Effector CD8-positive, alpha-beta T cell (primary cell): ENCODE measurements around the gene LETM1.

Experiments
- DNase-seq: peaks from one replicate; lab custom pipeline; 2025; lab: John Stamatoyannopoulos, UW
- total RNA-seq, 4 experiments: gene quantifications; one replicate each; lab custom pipeline; 2026; lab: John Stamatoyannopoulos, UW

Gene LETM1
- 98.3 to 147 (median 123) reads per million in 4 experiments for total RNA-seq

- peak; percentile 75 for DNase-seq
Measured at GRCh38 chr4:1856071-1856942, at the start of gene LETM1. LETM1 (minus strand) TSS chr4:1856156; CDS start chr4:1855950, 206 bp downstream.

- no peak for DNase-seq
Measured at GRCh38 chr4:1904042-1904441, 48.1 kb upstream of the LETM1 start.

GRCh38 chr4:1903035-1903434 lies 47.1 kb upstream of the LETM1 start:
- no peak for DNase-seq

- DNase-seq: no peak
Measured at GRCh38 chr4:1902243-1902642, 46.3 kb upstream of the LETM1 start.

GRCh38 chr4:1901127-1901526 lies 45.2 kb upstream of the LETM1 start:
- DNase-seq: no peak

- DNase-seq: no peak
Measured at GRCh38 chr4:1900624-1901023, 44.7 kb upstream of the LETM1 start.

- DNase-seq: no peak
Measured at GRCh38 chr4:1900087-1900433, 44.1 kb upstream of the LETM1 start.

- peak; percentile 49 for DNase-seq
Measured at GRCh38 chr4:1899149-1900086, 43.5 kb upstream of the LETM1 start.

- DNase-seq: no peak
Measured at GRCh38 chr4:1898681-1899080, 42.7 kb upstream of the LETM1 start.

GRCh38 chr4:1898007-1898406 lies 42.1 kb upstream of the LETM1 start:
- no peak for DNase-seq

GRCh38 chr4:1896658-1896991 lies 40.7 kb upstream of the LETM1 start:
- DNase-seq: no peak

- no peak for DNase-seq
Measured at GRCh38 chr4:1895971-1896657, 40.2 kb upstream of the LETM1 start.

- no peak for DNase-seq
Measured at GRCh38 chr4:1890979-1891570, 35.1 kb upstream of the LETM1 start.

GRCh38 chr4:1887052-1887451 lies 31.1 kb upstream of the LETM1 start:
- DNase-seq: no peak

- no peak for DNase-seq
Measured at GRCh38 chr4:1885414-1885813, 29.5 kb upstream of the LETM1 start.

GRCh38 chr4:1883583-1883982 lies 27.6 kb upstream of the LETM1 start:
- DNase-seq: no peak

- DNase-seq: no peak
Measured at GRCh38 chr4:1882850-1883271, 26.9 kb upstream of the LETM1 start.

- DNase-seq: no peak
Measured at GRCh38 chr4:1880332-1880731, 24.4 kb upstream of the LETM1 start.

GRCh38 chr4:1879485-1879884 lies 23.5 kb upstream of the LETM1 start:
- DNase-seq: no peak

- no peak for DNase-seq
Measured at GRCh38 chr4:1874201-1874600, 18.2 kb upstream of the LETM1 start.

GRCh38 chr4:1873776-1874175 lies 17.8 kb upstream of the LETM1 start:
- no peak for DNase-seq

GRCh38 chr4:1873291-1873690 lies 17.3 kb upstream of the LETM1 start:
- no peak for DNase-seq
